GM21717 (cell line): ENCODE results near the gene RIMS4.

Experiments used
- ATAC-seq: cut with Tn5 transposase; IDR thresholded peaks from one replicate; pipeline ENCODE4 v1.9.1; 2021; ENCODE audit warnings: mild to moderate bottlenecking, moderate library complexity; ENCODE audit not compliant: unreplicated experiment

Gene RIMS4

DNA sequence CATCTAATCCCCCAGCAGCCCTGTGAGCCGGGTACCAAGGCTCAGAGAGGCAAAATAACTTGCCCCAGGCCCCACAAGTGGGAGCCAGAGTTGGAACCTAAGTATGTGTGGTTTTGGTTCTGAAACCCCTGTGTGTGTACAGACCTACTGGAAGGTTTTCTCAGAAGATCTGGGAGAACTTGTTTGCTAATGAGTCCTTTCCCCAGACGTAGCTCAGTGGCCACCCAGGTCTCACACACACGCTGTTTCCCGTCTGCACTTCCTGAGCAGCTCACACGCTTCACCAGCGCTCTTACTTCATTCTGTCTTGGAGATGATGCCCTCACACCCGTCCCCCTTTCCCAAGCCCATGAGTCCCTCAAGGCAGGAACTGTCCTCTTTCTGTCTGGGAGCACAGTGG lies 87.0 kb downstream of the RIMS4 start:
- ATAC-seq = no peak

DNA sequence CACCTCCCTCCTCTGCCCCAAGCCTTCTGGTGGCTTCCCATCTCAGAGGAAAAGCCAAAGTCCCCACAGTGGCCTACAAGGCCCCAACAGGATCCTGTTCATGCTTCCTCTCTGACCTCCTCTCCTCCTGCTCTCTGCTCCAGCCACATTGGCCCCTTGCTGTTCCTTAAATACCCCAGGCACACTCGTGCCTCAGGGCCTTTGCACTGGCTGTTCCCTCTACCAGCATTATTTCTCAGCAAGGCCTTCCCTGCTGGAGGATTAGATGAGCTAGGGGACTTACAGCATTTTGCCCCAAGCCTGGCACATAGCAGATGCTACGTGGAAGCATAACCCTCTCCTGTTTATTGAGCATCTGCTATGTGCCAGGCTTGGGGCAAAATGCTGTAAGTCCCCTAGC lies 87.4 kb downstream of the RIMS4 start:
- ATAC-seq = no peak

DNA sequence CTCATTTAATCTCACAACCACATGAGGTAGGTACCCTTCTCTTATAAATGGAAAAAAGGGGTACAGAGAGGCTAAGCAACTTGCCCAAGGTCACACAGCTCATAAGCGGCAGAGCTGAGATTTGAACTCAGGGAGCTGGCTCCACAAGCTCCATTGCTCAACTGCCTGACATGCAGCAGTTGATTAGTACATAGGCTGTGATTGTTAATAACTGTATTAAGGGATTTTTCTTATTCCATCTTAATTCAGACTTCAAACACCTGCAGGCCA lies 88.6 kb downstream of the RIMS4 start:
- no peak for ATAC-seq

DNA sequence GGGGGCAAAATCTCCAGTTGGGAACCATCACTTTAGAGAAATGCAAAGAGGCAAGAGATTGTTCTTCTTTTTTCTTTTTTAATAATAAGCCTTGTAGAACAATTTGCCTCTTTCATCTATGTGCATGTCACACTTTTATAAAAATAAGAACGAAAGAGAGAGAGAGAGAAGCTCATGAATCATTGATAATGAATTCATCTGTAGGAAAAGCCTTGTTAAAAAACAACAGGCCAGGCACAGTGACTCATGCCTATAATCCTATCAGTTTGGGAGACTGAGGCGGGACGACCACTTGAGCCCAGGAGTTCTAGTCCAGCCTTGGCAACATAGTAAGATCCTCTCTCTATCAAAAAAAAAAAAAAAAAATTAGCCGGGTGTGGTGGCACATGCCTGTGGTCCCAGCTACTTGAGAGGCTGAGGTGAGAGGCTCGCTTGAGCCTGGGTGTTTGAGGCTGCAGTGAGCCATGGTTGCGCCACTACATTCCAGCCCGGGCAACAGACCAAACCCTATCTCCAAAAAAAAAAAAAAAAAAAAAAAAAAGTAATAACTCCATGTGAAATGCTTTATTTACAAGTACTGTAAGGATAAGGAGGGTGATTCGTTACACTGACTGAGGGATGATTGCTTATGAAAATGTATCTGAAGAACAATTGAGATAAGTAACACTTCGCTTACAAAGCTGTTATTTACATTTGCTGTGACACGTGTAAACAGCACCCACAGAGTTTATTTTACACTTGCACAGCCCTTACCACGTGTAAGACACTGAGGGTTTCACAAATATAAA lies 89.2 kb downstream of the RIMS4 start:
- ATAC-seq = no peak

DNA sequence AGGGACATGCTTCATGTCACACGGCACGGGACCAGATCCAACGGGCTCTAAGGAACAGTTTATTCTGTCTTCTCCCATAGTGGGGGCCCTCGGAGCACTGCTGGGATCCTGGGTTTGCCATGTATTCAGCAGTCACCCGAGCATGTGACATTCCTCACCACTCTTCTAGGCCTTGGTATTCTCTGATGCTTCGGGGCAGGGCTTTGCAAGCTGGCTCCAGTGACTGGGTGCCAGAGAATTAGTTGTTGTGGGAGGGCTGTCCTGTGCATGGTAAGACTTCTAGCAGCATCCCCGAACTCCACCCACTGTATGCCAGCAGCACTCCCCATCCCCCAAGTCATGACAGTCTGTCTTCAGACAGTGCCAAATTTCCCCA lies 89.7 kb downstream of the RIMS4 start:
- ATAC-seq = no peak

DNA sequence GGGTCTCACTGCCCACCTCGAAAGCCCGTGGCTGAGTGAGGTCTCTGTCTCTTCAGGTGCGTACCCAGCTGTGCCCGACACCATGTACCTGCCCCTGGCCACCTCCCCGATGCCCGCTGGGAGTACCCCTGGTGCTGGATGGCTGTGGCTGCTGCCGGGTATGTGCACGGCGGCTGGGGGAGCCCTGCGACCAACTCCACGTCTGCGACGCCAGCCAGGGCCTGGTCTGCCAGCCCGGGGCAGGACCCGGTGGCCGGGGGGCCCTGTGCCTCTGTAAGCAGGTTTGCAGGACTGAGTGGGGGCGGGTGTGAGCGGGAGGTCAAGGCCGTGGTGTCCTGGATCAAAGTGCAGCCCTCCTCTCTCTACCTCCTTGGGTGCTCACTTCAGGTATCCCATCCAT lies 90.5 kb downstream of the RIMS4 start:
- no peak for ATAC-seq

DNA sequence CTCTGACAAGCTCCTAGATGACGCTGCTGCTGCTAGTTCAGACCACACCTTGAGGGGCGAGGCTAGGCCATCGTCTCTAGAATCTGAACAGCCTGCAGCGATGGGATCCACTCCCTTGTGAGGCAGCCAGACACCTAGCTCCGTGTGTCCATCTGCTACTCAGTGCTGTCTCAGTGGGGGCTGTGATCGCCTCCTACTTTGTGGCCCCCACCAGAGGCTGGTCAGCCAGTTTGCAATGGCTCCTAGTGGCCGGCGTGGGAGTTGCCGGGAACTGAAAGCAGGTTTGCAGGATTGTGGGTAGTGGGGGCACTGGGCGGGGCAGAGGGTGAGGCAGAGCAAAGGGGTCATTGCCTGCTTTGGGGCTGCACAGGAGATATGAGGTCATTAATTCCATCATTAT lies 92.4 kb downstream of the RIMS4 start:
- no peak for ATAC-seq

DNA sequence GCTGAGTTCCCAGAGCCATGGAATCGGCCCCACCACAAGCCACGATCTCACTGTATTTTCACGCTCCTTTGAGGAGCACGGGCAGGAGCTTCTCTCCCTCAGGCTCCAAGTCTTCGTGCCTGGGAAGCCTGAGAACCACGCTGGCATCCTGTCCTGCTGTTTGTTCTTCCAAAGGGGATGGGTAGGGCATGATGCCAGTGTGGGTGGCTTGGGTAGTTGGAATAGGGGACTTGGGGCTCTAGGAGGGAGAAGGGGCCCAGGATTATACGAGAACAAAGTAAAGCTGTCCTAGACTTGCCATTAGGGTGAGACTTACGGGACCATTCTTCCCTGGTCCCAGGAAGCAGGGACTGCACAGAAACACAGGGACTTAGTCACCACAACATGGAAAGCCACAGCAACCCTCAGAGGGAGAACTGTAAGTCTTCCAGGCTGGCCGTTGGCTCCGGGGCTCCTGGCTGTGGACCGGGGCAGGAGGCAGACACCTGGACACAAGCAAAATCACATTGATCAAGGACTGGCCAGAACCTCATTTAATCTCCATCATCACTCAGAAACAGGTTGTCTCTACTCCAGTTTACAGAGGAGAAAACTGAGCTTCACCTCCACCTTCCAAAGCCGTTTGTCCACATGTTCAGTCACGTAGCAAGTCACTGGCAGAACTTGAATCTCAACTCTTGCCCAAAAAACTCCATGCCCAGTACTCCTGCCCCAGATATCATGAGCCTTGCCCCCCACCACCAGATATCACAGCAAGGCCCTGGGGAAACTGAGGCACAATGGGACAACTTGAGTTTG lies 93.8 kb downstream of the RIMS4 start:
- no peak for ATAC-seq

DNA sequence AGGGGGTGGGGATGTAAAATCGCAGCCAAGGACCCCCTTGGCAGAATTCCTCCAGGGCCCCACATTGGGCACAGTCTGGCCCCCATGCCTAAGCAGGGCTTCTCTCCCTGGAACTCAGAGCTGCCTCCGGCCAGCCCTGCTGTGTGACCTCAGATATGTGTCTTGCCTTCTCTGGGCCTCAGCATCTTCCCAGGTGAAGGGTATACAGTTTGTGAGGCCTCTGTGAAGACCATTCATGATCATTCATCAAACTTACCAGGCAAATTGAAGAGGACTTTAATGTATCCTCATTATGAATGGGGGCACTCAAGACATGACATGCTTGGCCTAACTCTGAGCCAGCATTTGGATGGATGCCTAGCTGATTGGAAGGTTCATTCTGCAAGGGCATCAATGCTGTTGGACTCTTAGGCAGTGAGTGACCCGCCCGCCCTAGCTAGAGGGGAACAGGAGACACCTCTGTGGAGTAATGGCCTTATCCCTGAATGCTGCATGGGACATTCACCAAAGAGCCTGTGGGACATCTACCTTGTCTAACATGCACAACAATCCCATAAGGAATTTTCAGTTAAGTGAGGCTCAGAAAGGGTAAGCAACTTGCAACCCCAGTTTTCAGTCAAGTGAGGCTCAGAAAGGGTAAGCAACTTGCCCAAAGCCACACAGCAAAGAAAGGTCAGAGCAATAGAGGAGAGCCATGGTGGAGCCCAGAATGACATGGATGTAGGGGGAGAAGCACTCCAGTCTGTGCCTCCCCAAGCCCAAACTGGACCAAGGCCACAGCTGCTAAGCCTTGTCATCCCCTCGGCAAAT lies 94.6 kb downstream of the RIMS4 start:
- no peak for ATAC-seq

DNA sequence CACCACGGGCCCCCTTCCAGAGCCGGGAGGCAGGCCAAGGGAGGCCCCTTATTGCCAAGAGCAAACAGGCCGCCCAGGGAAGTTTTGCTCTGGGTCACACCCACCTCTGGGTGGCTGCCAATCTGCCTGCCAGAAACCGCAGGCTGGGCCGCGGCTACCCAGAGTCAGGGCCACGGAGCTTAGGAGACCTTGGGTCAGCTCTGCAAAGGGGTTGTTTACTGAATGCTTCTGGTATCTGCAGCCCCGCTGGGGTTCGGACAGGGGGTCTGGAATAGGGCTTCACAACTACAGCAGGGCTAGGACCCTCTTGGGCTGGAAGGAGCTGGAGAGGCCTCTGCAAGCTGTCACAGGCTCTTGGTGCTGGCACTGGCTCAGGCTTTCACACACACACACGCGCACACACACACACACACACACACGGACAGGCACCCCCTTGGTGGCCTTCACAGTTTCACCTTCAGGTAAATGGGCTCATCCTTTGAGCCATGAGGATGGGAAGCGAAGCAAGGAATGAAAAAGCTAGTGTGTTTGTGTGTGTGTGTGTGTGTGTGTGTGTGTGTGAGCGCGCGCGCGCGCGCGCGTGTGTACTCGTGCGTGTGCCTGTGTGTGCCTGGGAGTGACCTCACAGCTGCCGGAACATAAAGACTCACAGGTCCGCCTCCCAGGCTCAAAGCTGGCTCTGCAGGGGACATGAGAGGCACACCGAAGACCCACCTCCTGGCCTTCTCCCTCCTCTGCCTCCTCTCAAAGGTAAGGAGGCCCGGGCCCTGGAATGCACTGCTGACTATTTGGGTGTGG lies 95.4 kb downstream of the RIMS4 start, which contains the start of gene CCN5:
TSS of gene CCN5 (plus strand) at position 669 of the 798 bp plus-strand sequence. CDS start at position 691, 22 bp downstream.
- no peak for ATAC-seq

DNA sequence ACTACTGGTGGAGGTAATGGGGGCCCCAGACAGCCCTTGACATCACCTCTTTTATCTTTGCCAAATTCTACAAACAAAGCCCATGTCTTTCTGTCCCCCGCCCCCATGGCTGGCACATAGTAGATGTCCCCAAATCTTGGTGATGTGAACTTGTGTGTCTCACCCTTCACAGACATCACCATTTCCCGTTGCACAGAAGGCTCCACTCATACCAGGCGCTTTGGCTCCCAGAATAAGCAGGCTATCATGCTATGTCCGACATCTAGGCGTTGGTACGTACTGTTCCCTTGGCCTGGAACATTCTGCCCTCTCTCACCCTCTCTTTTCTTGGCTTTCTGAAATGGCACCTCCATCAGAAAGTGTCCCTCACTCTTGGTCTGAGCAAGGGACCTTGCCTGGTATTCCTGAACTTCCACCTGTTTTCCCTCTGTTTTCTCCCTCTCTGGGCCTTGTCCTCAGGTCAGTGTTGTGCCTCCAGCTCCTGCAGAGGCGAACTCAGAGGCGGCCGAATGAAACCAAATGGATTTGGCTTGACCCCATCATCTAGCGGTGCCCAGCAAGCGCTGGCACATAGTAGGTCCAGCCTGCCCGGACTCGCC lies 96.1 kb downstream of the RIMS4 start:
- no peak for ATAC-seq

DNA sequence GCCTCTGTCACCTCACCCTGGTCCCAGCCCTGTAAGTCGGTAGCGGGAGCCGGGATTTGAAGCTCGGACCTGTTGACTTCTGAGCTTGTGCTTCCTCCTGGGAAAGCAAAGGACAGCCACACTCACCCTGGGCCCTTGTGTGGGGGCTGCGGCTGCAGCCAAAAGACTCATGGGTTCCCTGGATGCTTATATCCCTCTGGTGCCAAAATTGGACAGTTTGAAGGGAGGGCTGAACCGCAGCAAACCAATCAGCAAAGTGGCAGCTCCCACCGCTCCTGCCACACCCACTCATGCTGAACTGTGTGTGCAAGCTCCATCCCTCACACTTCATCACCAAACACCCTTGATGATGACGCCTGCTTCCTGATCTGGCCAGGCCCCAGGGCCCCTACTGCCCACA lies 99.1 kb downstream of the RIMS4 start:
- no peak for ATAC-seq

DNA sequence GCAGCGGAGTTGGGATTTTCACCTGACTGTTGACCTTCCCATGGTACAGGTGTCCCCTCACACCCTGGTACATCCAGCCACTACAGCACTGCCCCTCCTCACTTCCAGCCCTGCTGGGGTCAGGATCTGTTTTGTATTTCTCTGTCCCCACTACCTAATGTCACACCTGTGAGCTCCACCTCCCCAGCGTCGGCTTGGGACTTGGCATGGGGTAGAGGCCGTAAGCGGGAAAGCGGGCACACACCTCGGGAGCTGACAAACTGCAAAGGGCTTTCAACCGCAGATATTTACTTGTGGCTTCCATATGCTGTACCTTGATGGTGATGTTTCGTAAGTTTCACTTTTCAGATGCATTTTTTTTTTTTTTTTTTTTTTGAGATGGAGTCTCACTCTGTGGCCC lies 100.5 kb downstream of the RIMS4 start:
- no peak for ATAC-seq

DNA sequence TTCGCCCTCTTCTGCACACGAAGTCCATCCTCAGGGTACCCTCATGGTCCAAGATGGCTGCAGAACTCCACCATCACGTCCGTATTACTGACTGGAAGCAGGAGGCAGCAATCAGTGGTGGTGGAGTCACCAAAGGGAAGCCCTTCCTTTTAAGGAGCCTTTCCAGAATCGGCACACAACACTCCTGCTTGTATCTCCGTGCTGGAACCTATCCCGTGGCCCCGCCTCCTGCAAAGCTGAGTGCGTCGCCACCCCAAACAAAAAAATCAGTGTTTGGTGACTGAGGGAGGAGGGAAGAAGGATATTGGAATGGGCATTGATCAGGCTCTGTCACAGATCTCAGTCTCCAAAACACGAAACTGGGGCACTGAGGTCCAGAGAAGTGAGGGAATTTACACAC lies 101.0 kb downstream of the RIMS4 start:
- ATAC-seq = no peak

DNA sequence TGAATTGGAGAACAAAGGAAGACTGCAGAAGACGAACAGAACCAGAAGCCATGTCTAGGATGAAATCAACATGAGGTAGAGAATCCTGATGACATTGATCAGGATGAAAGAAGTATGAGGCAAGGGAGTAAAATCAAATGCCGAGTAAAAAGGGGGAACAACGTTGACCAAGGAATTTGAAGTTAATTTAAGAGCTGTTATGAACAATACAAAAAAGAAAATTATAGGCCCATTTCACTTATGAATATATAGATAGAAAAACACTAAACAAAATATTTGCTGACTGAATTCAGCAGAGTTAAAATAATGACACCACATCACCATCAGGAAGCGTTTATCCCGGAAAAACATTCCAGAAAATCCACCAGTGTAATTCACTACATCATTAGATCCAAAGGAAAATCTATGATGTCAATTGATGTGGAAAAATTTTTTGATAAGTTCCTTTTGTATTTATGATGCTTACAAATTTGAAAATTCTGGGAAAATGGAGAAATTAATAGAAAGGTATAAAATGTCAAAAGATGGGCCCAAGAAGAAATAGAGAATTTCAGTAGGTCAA lies 103.2 kb downstream of the RIMS4 start:
- ATAC-seq = no peak

DNA sequence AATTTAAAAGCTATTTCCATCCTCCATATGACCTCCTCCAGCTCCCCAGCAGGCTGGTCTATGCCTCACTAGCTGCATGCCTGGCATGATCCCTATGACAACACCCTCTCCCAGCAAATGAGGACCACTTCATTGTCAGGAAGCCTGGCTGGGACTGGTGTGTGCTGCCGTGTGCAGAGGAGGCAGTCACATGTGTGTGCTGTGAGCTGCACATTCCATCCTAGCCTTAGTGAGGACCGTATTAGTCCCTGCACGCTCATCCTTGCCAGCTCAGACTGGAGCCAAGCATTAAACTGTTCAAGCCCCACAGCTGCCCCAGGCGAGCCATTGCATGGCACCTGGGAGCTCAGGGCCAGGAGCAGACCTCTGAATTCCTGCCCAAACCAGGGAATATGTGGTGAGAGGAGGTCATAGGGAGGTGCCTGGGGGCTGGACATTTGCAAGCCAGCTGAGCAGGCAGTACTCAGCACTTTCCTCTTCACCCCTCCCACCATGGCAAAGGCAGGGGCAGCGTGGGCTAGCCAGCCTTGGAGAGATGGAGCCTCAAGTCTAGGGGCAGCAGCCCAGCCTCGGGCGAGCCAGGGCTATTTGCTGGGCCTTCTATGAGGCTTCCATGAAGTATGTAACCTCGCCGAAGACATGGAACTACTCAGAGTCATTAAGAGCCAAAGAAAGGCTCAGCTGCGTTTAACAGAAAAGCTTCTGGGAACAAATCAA lies 103.9 kb downstream of the RIMS4 start:
- no peak for ATAC-seq

DNA sequence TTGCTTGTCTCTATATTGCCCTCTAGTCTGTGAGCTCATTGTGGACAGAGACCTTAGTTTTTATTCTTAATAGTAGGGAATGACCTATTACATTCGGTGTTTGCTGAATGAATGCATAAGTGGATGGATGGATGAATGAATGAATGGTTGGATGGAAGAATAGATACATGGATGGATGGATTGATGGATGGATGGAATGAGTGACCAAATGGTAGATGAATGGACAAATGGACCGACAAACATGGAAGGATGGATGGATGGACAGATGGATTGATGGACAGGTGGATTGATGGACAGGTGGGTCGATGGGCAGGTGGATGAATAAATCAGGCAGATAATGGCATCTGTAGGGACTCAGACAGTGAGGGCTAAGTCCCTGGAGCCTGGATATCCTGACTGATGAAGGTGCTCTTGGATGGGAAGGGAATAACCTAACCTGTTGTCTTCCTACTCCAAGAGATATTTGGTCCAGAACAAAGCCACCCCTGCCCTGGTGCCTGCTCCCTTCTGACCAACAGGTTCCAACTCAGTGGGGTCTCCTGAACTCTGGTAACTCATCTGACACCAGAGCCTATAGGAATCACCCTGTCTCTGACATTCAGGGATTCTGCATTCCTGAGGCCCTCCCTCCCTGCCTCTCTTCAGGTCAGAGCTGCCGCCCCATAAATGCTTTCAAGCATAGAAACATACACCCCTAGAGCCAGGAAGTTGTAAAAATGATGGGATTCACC lies 104.8 kb downstream of the RIMS4 start:
- no peak for ATAC-seq

DNA sequence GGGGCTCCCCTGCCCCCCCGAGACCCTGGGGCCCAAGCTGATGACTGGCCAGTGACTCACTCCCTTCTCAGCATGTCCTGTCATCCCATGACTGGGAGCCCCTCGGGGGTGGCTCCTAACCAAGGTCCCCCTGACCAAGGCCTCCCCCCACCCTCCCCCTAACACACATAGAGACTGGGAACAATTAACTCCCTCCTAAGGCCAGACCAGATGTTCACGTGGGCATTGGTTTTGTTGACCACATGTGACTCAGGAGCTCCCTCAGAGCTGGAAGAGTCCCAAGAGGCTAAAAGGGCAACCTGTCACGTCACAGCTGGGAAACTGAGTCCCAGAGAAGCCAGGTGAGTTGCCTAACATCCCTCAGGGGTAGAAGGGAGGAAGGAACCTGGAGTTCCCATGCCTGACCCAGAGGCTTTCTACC lies 105.8 kb downstream of the RIMS4 start:
- ATAC-seq = no peak

DNA sequence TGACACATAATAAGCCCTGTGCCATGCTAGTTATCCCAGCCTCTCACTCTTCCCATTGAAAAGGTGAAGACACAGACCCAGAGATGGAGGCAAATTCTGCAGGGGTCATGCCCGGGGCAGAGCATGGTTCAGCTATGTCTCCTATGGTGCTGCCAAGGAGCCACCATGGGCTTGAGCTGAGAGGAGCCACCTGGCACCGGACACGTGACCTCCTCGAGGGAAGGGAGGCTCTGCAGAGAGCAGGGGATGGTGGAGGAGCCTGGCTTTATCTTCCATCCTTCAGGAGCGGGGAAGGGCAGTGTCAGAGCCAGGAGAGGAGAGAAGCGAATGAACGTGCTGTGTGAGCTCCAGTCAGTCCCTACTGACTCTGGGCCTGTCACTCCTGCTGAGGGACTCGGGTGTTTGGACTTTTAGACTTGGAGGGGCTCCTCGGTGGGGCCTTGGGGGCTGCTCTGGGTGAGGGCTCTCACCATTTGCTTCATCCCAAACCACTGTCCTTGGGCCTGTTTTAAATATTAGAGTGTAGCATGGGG lies 106.3 kb downstream of the RIMS4 start:
- ATAC-seq = no peak
